ENCODE results near the gene PPM1D.
A peak's percentile ranks its signal among the peaks of the same experiment; 100 is the strongest.
"Not testable (repeated sequence)": the region's sequence is repeated elsewhere in the genome, so short reads cannot be mapped to it uniquely, and the experiment has no call there.

Gene PPM1D

DNA sequence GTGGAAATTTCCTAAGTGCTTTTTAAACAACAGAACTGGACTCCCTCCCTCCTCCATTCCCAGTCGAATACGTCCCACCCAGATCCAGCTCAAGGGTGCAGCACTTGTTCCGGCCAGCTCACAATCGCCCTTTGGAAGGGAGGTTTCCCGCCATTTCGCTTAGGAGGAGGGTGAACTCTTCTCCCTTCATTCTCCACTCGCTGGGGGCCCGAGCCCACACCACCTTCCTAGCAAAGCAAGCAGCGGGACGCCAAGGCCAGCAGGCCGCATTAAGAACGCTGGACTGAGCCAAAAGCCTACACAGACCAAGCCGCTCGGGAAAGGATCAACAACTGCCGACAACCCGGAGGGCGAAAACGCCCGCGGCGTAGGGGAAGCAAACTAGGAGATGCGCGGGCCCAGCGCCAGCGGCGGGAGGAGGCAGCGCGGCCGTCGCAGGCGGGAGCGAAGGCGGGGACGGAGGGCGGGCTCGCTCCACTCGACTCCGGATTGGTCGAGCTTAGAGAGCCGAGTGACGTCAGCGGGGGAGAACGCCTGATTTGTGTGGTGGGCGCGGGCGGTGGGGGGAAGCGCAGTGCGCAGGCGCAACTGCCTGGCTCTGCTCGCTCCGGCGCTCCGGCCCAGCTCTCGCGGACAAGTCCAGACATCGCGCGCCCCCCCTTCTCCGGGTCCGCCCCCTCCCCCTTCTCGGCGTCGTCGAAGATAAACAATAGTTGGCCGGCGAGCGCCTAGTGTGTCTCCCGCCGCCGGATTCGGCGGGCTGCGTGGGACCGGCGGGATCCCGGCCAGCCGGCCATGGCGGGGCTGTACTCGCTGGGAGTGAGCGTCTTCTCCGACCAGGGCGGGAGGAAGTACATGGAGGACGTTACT is at the start of gene PPM1D:
Gene PPM1D (plus strand): TSS at position 574 of the 870 bp plus-strand sequence. CDS start 222 bp downstream, at position 796.
- peak; percentile 99 for DNase-seq
- peak; percentile 94 for ATAC-seq

DNA sequence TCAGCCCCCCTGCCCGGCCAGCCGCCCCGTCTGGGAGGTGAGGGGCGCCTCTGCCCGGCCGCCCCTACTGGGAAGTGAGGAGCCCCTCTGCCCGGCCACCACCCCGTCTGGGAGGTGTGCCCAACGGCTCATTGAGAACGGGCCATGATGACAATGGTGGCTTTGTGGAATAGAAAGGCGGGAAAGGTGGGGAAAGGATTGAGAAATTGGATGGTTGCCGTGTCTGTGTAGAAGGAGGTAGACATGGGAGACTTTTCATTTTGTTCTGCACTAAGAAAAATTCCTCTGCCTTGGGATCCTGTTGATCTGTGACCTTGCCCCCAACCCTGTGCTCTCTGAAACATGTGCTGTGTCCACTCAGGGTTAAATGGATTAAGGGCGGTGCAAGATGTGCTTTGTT is 47.7 kb upstream of the PPM1D start:
- DNase-seq, ATAC-seq: not testable (repeated sequence)

DNA sequence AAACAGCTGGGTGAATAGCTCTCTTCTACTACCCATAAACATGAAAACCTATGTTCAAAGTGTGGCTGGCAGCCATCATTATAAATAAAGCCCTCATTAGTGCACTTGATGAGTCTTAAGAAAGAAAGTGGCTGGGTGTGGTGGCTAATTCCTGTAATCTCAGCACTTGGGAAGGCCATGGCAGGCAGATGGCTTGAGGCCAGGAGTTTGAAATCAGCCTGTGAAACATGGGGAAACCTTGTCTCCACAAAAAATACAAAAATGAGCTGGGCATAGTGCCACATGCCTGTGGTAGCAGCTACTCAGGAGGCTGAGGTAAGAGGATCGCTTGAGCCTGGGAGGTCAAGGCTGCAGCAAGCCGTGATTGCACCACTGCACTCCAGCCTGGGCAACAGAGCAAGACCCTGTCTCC is 45.6 kb upstream of the PPM1D start:
- DNase-seq (no peak), ATAC-seq (no peak)

DNA sequence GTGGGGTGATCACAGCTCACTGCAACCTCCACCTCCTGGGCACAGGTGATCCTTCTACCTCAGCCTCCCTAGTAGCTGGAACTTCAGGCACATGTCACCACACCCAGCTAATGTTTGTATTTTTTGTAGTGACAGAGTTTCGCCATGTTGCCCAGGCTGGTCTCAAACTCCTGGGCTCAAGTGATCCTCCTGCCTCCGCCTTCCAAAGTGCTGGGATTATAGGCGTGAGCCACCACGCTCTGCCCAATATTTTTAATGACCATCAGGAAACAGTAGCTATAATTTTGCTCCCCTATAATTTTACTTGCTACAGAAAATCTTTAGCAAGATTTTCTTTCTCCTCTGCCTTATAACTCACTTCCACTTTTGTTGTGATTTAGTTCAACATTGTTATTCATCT is 44.2 kb upstream of the PPM1D start:
- DNase-seq (no peak), ATAC-seq (no peak)

DNA sequence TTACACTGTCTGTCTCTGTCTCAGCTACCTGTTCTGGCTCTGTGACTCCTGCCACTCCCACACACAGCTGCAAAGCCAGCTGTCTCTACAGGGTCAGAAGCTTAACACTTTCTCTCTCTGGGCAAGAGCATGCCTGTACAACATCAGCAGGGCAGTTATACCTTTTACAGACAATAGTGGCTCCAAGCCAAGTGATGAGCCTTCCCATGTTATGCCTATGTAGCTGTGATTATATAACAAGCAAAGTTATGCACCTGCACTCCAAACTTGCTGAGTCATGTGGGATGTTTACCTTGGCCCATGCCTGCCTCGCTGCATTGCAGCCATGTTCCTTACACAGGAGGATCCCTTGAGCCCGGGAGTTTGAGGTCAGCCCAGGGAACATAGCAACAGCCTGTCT is 42.2 kb upstream of the PPM1D start:
- ATAC-seq (no peak), DNase-seq (no peak)

GRCh38 chr17:60559659-60559994 is 40.4 kb upstream of the PPM1D start:
- no peak for DNase-seq
- no peak for ATAC-seq

GRCh38 chr17:60559995-60560859 is 39.8 kb upstream of the PPM1D start:
- ATAC-seq, result no peak
- DNase-seq, result no peak

DNA sequence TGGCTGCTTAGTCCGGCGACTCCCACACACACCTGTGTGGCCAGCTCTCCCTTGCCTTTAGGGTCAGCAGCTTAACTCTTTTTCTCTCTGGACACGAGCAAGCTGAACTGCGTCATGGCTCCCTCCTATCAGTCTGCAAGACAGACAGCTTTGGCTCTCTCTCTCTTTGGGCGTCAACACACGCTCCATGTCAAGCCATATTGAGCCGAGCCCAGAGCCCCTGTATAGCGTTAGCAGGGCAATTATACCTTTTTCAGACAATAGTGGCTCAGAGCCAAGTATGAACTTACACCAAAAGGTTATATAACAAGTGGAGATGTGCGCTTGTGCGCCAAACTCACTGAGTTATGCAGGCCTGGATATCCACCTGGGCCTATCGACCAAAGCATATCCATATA is 39.1 kb upstream of the PPM1D start:
- ATAC-seq (no peak), DNase-seq (no peak)

DNA sequence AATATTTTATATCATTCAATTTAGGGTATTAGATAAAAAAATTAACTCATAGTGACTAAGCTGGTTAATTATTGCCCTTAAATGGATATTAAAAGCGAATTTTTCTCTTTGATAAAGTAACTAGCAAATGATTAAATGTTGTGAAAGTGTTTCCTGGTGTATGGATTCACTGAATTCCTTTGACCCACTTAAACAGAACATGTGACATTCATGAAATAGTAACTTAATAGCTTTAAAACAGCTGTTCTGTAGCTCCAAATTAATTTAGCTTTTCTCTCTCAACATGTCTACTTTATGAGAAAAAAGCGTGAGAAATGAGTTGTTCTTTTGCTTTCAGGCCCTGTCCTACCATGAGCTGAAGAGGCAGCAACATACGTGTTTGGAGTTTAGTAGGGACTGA is 37.6 kb upstream of the PPM1D start:
- DNase-seq, result no peak
- no peak for ATAC-seq

GRCh38 chr17:60563743-60564142 is 36.2 kb upstream of the PPM1D start:
- ATAC-seq, result no peak

GRCh38 chr17:60565233-60565632 is 34.8 kb upstream of the PPM1D start:
- ATAC-seq (no peak), DNase-seq (no peak)

More at GRCh38 chr17:60563743-60564142, 36.2 kb upstream of the PPM1D start:
- no peak for DNase-seq

GRCh38 chr17:60573236-60574051 is 26.5 kb upstream of the PPM1D start:
- DNase-seq (no peak), ATAC-seq (no peak)

DNA sequence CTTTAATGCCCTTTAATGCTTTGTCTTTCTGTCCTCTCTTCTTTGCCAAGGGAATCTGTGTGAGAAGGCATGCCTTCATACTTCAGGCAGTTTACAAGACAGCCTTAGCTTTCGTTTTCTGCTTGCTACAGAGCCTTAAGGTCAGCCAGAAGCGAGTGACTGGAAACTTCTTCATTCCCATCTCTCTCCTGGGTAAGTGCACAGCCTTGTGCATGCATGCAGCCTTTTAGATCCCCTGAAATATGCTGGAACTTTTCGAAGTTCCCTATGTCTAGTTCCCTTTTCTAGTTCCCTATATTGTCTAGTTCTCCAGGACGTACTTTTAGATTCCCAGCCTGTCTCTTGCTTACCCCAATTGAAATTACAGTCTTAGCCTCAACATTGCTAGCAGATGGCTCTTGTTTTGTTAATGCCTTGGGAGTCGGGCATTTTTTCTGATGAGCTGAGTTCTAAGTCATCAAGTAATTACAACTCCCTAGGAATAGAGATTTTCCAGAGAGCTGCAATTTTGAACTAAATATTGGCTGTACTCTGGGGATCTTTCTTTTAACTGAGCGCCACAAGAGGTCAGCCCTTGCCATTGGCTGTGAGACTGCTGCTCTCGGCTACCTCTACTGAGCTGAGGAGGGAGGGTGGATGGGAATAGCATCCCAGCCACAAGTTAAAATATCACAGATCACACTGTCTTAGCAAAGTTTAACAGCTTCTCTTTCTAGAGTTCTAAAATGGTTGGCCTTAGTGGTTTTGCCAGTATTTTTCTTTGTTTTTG is 22.7 kb upstream of the PPM1D start:
- ATAC-seq, result peak; percentile 43
- no peak for DNase-seq

DNA sequence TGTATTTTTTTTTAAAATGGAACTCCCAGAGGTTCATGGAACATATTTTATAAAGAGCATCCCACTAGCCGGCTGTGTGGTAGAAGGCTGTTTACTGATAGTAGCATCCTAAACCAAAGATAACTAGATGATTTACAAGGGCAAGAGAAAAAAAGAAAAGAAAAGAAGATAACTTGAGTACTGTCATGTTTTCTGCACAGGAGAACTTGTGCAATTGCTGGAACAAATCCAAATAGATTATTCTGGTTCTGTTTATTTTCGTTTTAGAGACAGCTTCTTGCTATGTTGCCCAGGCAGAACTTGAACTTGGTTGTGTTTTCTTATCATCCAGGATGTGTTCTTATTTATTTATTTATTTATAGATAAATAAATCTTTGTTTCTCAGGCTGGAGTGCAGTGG is 20.9 kb upstream of the PPM1D start:
- DNase-seq (no peak), ATAC-seq (no peak)

DNA sequence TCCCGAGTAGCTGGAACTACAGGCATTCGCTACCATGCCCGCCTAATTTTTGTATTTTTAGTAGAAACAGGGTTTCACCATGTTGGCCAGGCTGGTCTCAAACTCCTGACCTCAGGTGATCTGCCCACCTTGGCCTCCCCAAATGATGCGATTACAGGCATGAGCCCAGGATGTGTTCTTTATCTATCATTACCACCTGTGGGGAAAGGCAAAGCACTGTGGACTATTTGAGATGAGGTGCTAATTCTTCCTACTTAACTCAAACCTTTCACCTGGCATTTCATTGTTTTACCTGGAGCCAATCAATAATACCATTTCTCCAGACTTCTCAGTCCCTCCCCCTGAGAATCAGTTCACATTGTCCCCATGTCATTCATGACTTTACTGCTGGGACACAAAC is 20.4 kb upstream of the PPM1D start:
- ATAC-seq, result no peak
- no peak for DNase-seq

DNA sequence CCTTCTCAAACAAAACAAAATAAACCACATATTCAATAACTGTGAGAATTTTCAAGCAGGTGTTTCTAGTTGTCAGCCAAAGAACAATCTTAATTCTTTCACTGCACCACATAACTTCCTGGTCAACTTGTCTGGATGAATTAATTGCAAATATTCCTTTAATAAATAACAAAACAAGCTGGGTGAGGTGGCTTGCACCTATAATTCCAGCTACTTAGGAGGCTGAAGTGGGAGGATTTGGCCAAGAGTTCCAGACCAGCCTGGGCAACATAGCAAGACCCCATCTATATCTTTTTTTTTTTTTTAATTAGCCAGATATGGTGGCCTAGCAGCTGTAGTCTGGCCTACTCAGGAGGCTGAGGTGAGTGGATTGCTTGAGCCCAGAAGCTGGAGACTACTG is 17.0 kb upstream of the PPM1D start:
- DNase-seq, result no peak
- ATAC-seq, result no peak

DNA sequence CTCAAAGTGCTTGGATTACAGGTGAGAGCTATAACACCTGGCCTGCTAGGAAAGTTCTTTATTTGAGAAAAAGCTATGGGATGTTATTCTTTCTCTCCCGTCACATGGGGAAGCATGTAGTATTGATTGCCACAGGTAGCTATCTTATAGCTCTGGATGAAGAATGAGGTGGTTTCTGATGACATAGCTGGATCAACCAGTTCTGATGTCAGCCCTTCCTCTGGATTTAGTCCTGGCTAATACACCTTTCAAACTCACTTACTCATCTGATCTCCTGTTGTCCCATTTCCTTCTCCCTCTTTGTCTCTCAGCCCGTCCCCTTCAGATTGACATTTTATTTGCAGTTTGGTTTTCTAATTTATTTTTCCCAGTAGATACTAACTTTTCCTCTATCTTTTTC is 14.1 kb upstream of the PPM1D start:
- no peak for DNase-seq
- no peak for ATAC-seq

DNA sequence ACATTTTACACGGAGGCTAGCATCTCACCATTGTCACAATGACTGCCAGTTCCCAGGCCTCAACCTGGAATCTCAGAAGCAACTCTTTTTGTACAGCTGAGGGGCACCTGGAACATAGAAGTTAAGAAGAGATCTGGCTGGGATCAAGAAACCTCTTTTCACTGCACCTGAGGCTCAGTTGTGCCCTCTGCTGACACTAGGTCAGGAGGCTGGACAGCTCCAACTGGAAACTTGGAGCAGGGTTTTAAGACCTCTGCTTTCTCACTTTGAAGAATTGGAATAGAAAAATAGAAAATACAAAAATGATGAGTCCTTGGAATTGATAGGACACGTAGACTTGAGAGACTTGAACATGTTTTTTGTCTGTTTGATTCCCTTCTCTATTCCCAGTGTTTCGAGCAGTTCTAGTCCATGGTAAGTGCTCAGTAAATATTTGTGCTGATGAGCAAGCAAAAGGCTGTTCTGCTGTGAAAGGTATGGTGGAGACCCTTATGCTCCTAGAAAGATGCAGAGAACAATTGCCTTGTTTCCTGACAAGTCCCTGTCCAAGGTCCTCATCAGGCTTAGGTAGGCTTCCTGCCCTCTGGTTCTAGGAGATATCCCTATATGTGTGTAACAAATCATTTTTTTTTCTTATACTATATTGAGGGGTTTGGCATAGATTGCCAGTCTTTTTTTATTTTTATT is 13.6 kb upstream of the PPM1D start:
- DNase-seq (no peak), ATAC-seq (no peak)

- DNase-seq (no peak), ATAC-seq (no peak)
Observed at GRCh38 chr17:60590070-60590469, 9.9 kb upstream of the PPM1D start.

GRCh38 chr17:60592750-60593149 is 7.2 kb upstream of the PPM1D start:
- DNase-seq, result no peak
- no peak for ATAC-seq

DNA sequence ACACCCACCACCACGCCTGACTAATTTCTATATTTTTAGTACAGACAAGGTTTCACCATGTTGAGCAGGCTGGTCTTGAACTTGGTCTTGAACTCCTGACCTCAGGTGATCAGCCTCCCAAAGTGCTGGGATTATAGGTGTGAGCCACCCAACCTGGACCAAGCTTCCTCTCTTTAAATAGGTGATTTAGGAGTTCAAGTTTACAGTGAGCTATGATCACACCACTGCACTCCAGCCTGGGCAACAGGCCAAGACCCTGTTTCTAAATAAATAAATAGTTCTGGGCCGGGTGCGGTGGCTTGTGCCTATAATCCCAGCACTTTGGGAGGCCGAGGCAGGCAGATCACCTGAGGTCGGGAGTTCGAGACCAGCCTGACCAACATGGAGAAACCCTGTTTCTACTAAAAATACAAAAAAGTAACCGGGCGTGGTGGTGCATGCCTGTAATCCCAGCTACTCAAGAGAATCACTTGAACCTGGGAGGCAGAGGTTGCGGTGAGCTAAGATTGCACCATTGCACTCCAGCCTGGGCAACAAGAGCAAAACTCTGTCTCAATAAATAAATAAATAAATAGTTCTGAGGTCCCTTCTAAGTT is 6.5 kb upstream of the PPM1D start:
- not testable (repeated sequence) for DNase-seq, ATAC-seq

Data from stimulated activated naive CD8-positive, alpha-beta T cell treated with anti-CD3 and anti-CD28 coated beads, Interleukin-15, Interleukin-2, amounts not matched to agents 100 U/mL and 50 U/mL, for 24 hours (primary cell).